HG03565 (cell line): Measurements from ENCODE around the gene CMBL.
"Not testable (repeated sequence)": the region's sequence is repeated elsewhere in the genome, so short reads cannot be mapped to it uniquely, and the experiment has no call there.

Experiments
- ATAC-seq: cut with Tn5 transposase; IDR thresholded peaks from one replicate; pipeline ENCODE4 v1.9.1; 2021; ENCODE audit warnings: mild to moderate bottlenecking, moderate library complexity; ENCODE audit not compliant: unreplicated experiment

The CMBL gene

DNA sequence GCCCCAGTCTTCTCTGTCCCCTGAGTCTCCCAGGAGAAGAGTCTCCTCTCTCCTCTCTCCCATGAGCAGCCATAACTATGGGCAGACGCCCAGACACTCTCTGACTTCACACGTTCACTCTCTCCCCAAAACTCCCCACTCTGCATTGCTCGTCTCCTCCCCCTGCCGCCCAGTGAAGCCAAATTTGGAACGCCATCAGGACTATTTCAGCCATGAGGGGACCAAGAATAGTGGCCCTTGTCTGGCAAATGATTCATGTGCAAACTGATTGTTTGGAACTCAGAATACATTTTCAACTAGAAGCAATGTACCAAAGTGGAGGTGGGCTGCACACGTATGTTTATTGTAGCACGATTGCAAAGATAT lies 20.9 kb downstream of the CMBL start:
- no peak for ATAC-seq

DNA sequence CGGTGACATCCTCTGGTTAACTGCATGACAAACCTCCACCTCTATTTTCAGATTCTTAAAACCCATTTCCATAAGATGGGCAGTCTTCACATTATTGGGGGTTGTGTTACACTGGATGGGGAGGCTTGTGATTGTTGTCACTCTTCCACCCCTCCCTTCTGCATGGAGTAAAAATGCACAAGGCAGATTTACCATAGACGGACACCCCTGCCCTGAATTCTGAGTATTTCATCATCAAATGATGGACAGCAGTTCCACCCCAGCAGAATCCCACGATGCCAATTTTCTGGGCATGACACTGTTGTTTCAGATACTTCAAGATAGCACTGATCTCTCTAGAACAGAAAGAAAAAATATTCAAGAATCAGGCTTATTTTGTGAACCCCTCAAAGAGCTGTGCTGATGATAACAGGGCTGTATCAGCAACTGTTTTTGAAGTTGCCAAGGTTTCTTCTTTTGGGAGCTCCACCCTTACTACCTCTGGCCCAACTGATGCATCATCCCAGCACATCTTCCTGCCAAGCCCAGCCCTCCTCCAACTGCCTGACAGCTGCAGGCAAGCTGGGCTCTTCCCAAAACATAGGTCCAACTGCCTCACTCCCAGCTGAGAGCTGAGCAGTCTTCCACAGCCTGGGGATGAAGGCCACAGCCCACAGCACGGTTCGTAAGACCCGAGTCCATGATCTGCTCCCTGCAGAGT lies 21.4 kb downstream of the CMBL start:
- no peak for ATAC-seq

DNA sequence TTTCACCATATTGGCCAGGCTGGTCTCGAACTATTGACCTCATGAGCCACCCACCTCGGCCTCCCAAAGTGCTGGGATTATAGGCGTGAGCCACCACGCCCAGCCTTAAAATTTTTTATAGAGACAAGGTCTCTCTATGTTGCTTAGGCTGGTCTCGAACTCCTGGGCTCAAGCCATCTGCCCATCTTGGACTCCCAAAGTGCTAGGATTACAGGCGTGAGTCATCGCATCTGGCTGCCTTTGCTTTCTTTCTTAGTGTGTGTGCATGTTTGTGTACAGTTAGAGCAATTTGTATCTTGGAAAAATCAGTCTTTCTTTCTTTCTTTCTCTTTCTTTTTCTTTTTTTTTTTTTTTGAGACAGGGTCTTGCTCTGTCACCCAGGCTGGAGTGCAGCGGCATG lies 22.3 kb downstream of the CMBL start:
- not testable (repeated sequence) for ATAC-seq

DNA sequence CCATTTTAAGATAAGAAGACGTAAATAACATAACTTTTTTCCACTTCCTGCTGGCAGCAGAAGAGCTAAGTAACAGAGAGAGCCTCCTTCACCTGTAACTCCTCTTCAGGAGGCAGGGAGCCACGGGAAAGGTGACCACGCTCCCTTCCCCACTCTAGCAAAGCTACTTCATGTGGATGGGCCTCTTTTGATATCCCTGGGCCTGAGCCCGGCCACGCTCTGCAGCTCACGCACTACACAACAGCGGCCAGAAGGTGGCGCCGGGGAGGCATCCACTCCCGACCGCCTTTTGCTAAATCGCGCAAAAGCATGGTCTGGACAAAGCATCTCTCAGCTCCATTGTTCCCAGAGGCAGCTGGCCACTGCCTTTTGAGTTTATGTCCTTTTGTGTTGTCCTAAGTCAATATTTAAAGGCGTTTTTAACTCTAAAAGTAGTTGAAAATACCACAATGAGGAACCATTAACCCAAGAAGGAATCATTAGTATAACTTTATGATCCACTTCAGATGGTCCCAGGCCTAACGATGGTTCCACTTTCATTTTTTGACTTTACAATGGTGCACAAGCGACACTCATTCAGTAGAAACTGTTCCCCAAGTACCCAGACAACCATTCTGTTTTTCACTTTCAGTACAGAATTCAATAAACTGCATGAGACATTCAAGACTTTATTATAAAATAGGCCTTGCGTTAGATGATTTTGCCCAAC lies 23.6 kb downstream of the CMBL start:
- peak; percentile 90 for ATAC-seq

DNA sequence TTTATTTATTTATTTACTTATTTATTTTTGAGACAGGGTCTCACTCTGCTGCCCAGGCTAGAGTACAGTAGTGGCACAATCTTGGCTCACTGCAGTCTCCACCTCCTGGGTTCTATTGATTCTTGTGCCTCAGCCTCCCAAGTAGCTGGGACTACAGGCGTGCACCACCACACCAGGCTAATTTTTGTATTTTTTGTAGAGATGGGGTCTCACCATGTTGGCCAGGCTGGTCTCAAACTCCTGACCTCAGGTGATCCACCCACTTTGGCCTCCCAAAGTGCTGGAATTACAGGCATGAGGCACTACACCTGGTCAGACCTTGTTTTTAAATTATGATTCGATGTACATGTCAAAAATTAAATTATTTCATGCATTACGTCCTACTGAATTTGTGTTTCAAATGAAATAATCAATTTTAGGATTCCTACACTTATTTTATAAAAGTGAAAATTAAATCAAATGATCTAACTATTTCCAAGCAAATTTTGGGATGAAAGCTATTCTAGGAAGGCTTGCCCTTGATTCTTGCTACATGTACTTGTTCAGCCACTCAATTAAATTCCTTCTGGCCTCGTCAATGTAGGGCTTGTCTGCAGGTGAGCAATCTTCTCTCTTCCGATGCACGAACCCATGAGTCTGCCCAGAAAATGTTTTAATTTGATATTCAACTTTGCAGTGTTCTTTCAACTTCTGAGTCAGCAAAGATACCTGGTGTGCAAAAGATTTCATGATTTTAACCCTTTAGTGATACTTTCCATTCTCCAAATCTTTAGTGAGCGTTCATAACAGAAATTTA lies 27.6 kb downstream of the CMBL start:
- no peak for ATAC-seq

DNA sequence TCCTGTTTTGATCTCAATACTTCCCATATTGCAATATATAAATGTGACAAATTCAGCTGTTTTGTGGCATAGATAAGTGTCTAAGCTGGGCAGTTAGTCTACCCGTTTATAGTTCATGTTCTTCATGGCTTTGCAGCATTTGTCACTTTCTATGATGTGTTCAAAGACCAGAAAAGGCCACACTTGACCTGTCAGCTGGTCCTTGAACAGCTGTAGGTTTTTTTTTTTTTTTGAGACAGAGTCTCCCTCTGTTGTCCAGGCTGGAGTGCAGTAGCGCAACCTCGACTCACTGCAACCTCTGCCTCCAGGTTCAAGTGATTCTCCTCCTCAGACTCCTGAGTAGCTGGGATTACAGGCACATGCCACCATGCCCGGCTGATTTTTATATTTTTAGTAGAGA lies 28.4 kb downstream of the CMBL start:
- no peak for ATAC-seq

DNA sequence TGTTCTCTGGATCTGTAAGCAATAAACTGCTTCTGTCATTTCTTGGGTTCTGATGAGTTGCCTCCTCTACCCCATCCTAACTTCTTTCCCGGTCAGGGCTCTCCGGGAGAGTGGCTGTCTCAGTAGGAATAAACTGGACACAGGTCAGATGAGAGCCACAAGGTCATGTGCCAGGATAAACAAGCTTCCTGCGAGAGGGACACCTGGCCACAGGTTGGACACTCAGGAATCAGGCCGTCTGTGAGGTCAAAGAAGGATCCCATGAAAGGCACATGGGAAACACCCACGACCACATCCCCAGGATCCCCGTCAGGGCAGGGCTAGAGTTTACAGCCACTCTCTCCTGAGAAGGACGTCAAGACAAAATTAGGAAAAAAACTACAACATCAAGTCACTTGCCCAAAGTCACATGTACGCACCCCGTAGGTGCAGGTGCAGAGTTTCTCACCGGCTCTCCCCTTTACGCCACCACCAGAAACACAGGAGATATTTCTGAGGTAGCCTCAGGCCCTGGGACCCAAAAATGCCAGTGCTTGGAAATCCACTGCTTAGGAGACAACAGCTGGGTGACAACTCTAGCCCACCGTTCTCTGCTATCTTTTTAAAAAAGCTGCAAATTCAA lies 28.9 kb downstream of the CMBL start:
- no peak for ATAC-seq

DNA sequence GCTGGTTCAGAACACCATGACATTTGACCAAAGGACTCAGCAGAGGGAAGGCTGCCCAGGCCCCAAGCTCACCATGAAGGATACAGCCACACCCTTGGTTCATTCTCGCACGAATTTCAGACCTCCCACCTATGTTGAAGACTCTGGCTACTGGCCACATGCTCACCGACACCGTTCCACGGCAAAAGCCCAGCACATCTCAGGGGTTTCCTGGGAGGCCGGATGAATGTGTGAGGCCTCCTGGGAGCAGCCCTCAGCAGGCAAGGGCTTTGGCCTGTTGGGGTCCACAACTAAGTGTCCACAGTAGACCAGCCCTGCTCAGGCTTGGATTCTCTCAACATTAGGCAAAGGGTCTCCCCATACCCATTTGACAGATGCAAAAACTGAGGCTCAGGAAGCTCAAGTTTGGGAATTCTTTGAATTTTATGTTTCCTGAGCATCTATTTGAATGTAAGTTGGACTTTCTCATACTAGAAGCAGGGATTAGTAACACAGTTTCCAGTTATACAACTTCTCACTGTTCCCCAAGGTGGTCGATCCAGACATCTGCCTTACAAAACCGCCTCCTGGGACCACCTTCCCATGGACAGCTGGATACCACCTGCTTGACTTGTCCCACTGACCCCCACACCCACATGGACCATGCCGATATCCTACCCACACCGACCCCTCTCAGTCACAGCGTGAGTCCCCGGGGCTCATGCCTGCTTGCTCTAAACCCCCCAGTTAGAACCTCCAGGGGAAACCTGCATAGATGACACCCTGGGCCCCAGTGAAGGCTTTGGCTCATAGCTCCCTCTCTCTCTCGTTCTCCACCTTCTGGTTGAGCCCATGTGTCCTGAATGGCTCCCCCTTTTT lies 29.7 kb downstream of the CMBL start:
- ATAC-seq: no peak

DNA sequence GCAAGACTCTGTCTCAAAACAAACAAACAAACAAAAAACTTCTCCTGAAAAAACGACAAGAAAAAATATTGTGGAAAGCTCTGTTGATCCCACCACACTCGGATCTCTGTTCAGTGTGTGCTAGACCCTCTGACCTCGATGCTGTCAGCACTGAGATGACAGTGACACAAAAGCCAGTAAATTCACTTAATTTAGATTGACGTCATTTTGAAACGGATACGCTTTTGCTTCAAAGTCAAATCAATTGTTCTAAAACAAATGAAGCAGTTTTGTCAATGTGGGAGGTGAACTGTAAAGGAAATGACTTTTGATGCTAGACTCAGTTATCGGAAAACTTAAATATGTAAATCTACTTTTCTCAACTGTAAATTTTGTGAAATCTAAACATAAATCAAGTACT lies 31.0 kb downstream of the CMBL start:
- ATAC-seq: no peak

DNA sequence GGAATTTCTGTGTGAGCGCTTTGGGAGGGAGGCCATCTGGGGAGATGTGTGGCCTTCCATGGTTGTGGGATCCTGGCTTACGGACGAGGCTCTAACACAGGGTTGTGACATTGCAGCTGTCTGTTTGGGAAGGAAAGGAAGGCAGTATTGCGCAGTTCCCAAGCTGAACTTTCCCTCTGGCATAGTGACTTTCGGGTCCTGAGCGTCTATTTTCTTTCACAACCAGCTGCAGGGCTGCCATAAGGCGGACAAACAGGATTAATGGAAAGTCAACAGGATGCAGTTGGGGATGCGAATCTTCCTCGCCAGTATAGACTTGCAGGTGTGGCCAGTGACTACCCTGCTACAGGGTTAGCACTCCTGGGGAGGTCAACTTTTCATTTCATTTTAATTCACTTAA lies 31.7 kb downstream of the CMBL start:
- ATAC-seq: no peak

DNA sequence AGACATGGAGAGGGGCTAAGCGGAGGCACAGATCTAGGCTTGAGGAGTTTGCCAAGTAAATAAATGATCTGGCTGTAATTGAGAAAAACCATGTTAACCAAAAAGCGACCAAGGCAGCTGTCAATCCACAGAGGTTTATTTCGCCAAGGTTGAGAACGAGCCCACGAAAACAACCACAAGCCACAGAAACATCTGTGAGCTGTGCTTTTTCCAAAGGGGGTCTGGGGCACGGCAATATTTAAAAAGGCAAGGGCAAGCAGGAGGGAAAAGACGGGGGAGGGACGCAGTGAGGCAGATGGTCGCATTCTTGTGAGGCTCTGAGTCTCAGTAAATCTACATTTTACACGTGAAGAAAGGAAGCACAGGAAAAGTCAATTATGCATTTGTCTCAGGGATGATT lies 32.2 kb downstream of the CMBL start:
- ATAC-seq: no peak

DNA sequence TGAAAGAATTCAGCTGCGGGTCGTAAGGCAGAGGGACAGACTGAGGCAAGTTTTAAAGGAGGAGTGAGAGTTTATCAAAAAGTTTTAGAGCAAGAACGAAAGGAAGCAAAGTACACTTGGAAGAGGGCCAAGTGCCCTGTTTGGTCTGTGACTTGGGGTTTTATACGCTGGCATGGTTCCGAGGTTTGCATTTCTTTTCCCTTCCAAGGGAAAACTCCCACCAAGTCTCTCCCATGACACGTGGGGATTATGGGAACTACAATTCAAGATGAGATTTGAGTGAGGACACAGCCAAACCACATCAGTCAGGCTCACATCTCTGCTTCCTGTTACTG lies 34.9 kb downstream of the CMBL start:
- not testable (repeated sequence) for ATAC-seq

DNA sequence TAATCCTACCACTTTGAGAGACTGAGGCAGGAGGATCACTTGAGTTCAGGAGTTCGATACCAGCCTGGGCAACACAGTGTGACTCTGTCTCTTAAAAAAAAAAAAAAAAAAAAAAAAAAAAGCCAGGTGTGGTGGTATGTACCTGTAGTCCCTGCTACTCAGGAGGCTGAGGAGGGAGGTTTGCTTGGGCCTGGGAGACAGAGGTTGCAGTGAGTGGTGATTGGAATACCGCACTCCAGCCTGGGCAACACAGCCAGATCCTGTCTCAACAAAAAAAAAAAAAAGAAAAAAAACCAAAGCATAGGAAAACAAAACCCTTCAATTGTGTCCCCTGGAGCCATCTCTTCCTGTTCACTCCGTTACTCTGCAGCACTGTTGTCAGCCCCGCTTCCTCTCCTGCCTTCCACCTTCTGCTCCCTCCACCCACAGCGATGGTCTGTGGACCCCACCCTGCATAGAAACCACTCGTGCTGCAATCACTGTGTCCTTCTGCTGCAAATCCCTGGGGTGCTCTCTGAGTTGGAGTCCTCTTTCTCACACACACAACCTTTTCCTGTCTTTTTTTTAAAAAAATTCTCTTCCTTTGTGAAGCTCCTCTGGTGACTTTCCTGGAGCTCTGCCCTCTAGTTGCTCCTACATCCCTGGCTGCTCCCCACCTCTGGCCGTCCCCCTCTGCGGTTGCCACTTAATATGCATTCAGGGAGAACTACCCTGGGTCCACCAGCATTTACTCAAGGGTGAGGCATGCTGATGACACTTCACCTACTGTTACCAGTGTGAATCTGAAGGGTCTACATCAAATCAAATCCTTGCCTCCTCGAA lies 35.4 kb downstream of the CMBL start:
- no peak for ATAC-seq

DNA sequence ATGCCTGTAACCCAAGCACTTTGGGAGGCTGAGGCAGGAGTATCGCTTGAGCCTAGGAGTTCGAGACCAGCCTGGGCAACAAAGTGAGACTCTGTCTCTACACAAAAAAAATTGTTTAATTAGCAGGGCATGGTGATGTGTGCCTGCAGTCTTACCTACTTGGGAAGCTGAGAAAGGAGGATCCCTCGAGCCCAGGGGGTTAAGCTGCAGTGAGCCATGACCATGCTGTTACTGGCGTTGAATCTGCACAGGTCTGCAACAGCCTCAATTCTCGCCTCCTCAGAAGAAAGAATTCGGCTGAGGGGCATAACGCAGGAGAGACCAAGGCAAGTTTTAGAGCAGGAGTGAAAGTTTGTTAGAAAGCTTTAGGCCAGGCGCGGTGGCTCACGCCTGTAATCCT lies 39.6 kb downstream of the CMBL start:
- no peak for ATAC-seq

DNA sequence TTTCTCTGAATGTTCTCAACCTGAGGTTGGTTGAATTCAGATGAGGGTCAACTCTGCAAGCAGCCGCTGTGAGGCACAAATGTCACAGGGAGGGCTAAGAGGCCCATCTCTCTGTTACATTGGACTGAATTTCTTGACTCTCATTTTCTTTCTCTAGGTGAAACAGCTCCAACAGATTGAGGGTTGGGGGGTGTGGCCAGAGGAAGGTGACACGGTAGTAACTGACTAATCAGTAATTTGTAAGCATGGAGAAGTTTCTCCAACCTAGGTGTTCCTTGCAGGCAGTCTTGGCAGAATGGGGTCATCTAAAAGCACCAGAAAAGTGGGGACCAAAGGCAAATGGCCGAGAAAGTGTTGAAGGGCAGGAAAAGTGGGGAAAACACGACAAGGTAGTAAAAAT lies 40.9 kb downstream of the CMBL start:
- no peak for ATAC-seq

DNA sequence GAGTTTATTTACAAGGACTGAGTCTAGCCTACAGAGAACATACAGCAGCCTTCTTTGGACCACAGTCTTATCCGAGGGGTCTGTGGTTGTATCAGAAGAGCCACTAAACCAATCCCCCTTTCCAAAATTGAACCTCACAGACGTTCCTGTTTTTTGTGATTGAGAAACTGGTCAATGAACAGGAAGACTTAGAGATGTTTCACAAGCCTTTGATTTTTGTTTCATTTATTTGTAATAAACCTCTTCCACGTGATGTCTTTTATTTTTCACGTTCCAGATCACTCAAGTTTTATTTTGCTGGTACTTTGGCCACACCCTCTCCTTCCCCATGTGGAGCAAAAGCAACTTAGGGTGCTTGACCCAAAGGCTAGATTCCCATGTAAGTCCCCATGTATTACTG lies 41.6 kb downstream of the CMBL start:
- no peak for ATAC-seq

DNA sequence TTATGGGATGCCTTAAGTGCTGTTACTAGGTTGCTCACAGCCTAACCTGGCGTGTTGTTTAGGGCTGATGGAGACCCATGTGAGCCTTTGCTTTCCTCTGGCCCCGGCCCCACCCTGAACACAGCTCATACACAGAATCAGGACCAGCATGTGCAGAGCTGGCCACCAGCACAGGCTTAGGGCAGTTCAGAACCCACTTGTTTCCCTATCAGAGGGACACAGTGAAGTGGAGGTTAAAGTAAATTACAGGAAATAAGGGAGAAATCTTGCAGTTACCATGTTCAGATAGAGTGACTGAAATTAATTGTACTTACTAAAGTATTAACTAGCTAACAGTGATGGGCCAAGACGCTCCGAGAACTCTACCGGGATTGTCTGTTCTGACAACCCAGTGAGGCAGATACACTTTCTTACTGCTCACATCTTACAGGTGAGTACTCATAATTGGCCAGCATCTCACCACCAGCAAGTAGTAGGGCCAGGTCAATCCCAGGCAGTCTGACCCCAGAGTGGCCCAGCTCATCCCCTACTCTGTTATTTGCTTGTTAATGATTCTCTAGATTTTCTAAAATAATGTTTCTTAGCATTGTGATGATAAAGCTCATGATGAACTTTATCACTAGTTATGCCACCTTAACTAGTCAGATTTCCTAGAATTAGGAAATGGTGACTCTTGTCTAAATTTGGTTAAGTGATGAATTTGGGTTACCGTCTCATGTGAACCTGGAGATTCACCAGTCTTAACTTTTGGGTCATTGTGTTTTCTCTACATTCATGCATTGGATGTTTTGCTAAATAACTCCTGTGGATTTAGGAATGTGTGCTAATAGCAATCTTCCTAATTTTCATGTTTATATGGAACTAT lies 42.2 kb downstream of the CMBL start:
- no peak for ATAC-seq

DNA sequence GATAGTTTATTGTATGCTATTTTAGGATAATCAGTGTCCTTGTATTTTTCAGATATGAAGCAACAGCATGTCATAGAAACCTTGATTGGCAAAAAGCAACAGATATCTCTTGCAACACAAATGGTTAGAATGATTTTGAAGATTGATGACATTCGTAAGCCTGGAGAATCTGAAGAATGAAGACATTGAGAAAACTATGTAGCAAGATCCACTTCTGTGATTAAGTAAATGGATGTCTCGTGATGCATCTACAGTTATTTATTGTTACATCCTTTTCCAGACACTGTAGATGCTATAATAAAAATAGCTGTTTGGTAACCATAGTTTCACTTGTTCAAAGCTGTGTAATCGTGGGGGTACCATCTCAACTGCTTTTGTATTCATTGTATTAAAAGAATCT lies 43.1 kb downstream of the CMBL start:
- ATAC-seq: no peak

DNA sequence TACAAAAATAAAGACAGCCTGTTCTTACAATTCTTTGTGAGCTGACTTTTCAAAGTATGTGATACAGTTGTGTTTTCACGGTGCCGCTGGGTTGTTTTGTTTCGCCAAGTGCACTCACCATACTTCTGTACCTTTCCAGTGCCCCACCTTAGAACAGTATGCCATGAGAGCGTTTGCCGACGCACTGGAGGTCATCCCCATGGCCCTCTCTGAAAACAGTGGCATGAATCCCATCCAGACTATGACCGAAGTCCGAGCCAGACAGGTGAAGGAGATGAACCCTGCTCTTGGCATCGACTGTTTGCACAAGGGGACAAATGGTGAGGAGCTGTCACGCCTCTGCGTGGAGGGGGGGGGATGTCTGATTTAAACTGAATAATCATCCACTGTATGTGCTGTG lies 44.7 kb downstream of the CMBL start:
- ATAC-seq: no peak
